22Rv1 (cell line): ENCODE data around the gene IQCK.

Source experiments
- CTCF ChIP-seq: fragments of 450-650 bp; IDR thresholded peaks from 2 replicates; pipeline ENCODE4 v1.5.1; 2017; ENCODE audit warnings: mild to moderate bottlenecking
- ZFX ChIP-seq: fragments of 450-650 bp; IDR thresholded peaks from 2 replicates; pipeline ENCODE4 v1.6.1; 2017; ENCODE audit warnings: antibody characterized with exemption, borderline replicate concordance

GRCh38 chr16:19802612-19803011, 84.5 kb downstream of the IQCK start:
- TF ChIP-seq CTCF = no peak
- TF ChIP-seq ZFX = no peak
